GM19468 (cell line): ENCODE results near the gene EHMT1.
"Not testable (repeated sequence)": the region's sequence is repeated elsewhere in the genome, so short reads cannot be mapped to it uniquely, and the experiment has no call there.

Source experiments
- ATAC-seq: cut with Tn5 transposase; IDR thresholded peaks from one replicate; pipeline ENCODE4 v1.9.1; 2021; ENCODE audit warnings: mild to moderate bottlenecking, moderate library complexity, moderate number of reproducible peaks; ENCODE audit not compliant: unreplicated experiment; ENCODE audit errors: extremely low read depth

EHMT1 gene

DNA sequence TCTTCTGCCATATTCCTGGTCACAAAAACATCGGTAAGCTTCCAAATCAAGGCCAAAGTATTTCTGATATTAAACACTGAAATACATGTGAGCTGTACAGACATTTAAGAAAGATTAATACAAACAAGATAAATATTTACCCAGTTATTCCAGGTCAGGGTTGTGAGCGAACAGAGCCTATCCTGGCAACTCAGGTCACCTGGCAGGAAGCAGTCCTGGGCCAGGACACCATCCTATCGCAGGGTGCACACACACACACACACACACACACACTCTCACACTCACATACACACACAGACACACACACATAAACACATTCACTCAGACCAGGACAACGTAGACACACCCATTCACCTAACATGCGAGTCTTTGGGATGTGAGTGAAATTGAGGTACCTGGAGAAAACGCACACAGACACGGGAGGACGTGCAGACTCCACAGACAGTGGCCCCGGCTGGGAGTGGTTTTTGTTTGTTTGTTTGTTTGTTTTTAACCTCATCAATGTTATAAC is 176.4 kb downstream of the EHMT1 start:
- no peak for ATAC-seq

DNA sequence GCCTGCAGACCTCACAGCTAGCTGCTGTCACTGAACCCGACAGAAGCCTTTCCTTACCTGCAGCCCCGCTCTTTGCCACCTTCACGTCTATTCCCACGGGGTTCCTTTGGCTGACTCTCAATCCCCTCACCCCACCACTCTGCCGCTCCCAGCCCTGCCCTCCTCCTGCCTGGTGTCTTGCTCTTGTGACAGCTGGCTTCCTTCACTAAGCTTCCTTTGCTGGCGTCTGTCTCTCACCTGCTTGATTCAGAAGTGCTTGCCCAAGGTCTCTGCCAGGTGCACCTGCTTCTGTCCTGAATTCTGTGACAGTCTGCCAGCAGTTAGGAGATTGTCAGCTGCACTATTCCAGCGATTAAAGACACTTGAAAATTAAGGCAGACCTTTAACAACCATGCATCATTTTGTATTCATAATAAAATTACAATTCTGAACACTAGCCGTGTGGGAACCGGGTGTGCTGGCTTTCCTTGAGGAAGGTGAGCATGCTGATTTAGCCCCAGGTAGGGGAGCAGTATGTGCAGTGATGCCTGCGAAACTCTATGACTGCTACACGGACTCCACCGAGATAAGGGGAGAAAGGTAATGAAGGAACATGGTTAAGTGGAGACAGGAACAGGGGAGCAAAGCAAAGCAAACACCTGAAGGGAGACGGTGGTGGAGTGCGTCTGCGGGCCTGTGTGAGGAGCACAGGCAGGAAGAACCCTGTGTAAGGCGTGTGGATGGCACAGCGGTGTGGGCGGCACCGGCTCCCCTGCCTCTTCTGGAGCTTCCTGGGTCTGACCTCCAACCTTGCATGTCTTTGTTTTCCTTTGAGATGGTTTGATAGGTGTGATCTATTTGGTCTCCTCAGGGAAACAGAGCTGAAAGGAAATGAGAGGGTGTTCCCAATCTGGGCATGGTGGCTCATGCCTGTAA is 178.7 kb downstream of the EHMT1 start:
- ATAC-seq = no peak

DNA sequence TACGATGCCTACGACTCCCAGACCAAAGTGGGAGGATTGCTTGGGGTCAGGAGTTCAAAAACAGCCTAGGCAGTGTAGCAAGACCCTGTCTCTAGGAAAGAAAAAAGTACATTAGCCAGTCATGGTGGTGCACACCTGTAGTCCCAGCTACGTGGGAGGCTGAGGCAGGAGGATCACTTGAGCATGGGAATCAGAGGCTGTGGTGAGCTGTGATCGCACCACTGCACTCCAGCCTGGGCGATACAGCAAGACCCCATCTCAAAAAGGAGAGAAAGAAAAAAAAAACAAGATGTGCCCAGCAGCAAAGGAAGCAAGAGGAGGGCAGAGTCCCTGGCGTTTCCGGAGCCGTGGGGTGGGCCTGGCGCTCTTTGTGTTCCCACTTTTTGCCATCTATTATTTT is 179.3 kb downstream of the EHMT1 start:
- no peak for ATAC-seq

DNA sequence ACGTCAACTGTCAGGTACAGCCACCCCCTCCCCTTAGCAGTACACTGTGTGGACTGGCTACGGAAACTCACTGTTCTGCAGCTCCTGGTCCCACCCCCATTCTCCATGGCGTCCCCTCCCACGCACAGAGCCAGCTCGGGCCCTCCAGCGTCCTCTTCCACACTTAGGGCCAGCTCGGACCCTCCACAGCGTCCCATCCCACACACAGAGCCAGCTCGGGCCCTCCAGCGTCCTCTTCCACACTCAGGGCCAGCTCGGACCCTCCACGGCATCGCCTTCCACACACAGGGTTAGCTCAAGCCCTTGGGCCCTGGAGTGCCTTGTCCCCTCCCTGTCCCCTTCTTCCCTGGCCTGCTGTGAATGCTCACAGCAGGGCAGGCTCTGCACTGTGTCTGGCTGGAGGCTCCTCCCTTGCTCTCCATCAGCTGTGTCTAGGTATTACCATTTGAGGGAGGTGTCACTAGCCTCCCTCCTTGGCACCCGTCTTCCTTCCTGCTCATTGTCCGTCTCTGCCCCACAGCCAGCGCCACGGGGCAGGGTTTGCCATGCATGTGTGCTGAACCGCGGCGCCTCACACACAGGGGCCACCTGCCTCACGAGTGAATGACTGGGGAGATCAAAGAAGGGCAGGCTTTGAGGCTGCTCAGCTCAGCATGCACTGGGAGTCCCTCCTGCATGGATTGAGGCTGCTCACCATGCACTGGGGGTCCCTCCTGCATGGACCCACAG is 180.3 kb downstream of the EHMT1 start:
- ATAC-seq = no peak

DNA sequence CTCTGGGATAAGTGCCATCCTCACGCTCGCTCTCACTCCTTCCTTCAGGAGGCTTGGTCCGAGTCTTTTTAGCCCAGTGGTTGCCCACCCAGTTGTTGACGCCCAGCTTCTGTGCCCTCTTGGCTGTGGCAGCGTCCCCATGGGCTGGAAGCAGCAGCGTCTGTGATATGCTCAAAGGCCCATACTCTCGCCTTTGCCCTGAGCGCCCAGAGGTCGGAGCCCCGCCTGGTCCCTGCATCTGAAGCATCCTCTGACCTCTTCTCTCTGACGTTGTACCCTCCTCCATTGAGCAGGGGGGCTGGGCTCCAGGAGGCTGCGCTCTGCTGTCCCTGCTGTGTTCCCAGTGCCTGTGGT is 180.8 kb downstream of the EHMT1 start:
- no peak for ATAC-seq

DNA sequence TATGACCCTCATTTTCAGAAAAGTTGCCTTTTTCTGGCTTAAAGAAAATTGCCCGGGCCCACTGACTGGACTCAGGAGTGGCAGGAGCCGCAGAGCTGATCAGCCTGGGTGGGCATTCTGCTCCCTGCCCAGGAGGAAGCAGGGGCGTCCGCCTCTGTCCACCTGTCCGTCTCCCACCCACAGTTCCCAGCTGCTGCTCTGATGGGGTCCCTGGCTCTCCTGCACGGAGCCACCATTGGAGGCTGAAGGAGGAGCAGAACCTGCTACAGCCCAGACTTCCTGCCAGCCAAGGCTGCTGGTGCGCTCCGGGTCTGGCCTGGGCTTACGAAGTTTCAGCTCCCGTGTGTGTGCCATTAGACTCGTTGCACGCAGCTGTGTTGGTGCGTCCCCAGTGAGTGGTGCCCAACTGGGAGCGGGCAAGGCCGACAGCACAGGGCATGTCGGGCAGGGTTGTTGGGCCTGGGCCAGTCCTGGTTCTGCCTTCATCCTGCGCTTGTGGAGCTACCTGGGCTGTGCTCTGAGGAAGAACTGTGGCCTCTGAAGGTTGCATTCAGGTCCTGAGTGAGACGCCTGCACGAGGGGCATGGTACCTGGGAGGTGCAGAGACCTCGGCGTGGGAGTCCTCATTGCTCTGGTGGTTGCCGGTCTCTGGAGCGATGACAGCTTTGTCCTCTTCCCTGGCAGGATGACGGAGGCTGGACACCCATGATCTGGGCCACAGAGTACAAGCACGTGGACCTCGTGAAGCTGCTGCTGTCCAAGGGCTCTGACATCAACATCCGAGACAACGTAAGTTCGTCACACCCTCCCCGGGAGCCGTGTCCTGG is 181.6 kb downstream of the EHMT1 start:
- no peak for ATAC-seq

DNA sequence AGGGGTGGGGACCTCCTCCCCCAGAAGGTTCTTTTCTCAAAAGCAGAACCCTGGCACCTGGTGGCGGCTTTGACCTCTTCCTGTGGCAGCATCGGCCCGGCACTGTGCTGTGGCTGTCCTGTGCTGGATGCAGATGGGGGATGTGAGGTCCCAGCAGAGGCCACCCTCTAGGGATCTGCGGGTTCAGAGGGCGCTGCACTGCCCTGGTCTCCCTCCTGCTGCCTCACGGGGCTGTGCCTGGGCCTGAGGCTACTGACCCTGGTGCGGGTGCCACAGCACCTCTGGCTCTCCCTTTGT is 182.2 kb downstream of the EHMT1 start:
- ATAC-seq = no peak

DNA sequence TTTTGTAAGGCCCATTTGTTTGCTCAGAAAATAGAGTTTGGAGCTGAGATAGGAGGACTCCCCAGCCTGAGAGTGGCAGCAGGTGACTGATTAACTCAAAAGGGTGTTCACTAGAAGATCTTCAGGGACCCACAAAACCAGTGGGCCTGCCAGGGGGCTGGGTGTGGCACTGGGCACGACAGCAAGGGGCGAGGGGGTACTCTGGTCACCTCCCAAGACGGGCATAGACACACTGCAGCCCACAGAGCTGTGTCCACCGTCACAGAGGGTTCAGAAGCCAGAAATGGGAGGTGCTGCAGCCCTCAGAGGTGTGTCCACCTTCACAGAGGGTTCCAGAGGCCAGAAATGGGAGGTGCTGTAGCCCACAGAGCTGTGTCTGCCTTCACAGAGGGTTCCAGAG is 183.2 kb downstream of the EHMT1 start:
- no peak for ATAC-seq

DNA sequence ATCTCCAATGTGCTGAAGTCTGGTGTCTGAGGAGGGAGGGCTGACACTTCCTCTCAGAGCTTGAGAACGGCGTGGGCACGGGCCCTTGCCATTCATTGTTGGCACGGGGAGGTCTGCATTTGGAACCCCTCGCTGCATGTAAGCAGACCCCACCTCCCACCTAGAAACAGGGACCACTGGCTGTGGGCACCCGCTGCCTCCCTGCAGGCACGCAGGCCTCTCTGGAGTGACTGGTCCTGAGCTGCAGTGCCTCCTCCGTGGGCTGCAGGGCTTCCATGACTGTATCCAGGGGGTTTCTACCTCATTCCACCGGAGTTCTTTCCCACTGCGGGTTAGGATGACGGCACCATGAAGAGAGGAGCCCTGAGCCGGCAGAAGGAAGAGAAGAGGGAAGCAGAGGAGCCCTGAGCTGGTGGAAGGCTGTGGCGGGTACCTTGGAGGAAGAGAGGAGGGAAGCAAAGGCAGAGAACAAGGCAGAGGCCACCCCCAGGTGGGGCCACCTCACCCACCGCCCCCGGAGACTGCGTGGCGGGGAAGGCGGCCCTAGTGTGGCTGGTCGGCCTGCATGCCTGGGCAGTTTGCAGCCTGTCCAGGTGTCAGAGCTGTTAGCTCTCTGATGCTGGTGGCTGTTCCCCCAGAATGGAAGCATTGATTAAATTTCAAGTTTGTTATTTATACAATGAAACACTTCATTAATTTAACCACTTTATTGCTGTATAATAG is 183.9 kb downstream of the EHMT1 start:
- ATAC-seq = no peak

DNA sequence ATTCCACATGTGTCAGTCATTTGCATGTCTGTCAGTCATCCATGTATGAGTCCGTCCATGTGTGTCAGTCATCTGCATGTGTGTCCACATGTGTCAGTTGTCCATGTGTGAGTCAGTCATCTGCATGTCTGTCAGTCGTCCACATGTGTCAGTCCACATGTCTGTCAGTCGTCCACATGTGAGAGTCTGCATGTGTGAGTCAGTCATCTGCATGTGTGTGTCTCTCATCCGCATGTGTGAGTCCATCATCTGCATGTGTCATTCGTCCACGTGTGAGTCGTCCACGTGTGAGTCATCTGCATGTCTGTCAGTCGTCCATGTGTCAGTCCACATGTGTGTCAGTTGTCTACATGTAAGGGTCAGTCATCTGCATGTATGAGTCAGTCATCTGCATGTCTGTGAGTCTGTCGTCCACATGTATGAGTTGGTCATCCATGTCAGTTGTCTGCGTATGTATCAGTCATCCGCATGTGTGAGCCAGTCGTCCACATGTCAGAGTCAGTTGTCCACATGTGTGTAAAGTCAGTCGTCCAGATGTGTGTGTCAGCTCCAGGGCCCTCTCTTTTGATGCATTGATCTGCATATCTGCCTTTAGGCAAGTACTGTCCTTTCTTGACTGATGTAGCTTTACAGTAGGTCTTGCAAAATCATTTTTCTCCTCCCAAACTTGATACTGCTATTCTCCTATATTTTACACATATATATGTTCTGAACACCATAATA is 186.3 kb downstream of the EHMT1 start:
- ATAC-seq = no peak

DNA sequence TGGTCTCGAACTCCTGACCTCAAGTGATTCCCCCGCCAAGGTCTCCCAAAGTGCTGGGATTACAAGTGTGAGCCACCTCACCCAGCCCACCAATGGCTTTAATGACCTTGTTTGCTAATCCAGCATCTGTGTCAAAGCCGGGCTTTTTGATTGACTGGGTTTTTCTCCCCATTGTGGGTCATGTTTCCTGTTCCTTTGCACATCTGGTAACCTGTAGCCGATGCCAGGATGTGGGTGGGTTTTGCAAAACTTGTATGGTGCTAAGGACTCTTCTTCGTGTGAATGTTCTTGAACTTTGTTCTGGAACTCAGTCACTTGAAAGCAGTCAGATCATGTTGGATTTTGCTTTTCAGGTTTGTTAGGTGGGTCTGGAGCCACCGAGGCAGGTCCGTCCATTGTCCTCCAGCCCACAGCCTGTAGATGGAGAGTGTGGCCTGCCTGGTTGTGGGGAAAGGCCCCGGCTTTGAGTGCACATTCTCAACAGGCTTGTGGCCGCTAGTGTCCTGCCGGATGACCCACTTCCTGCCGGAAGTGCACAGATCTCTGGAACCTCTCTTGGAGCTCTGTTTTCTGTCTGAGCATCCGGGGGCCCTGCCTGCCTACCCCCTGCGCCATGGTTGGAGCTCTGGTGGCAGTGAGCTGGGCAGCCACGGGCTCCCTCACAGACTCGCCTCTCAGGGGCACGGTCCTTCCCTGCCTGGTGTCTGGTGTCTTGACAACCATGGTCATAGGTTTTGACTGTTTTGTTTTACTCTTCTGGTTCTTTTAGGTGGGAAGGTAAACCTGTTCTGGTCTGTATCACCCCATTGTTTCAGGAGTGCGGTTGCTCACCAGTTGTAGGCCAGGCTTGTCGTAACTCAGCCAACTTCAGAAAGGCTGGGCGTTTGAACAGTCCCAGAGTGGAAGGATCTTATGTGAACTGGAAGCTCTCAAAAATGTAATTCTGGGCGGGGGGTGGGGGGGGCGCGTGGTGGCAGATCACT is 189.2 kb downstream of the EHMT1 start:
- ATAC-seq = no peak

DNA sequence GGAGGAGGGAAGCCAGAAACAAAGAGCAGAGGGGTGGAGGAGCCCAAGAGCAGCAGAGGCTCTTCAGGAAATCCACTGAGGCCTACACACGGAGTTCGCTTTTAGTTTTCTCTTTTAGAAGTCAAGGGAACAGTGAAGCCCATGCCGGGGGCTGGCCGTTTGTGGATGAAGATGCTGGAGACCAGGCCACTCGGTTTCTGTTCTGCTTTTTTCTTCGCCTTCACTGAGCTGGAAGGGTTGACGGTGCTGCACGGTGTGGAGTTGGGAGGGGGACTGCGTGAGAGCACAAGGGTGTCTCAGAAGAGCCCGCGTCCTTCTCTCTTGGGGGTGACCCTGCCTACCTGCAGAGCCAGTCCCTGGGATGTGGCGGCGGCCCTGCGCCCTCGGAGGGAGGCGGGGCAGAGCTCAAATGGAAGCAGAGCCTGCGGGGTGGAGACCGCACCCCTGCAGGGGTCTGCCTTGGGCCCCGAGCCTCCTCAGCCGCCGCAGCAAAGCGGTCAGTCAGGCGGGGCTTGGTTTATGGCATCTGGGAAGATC is 190.3 kb downstream of the EHMT1 start:
- no peak for ATAC-seq

DNA sequence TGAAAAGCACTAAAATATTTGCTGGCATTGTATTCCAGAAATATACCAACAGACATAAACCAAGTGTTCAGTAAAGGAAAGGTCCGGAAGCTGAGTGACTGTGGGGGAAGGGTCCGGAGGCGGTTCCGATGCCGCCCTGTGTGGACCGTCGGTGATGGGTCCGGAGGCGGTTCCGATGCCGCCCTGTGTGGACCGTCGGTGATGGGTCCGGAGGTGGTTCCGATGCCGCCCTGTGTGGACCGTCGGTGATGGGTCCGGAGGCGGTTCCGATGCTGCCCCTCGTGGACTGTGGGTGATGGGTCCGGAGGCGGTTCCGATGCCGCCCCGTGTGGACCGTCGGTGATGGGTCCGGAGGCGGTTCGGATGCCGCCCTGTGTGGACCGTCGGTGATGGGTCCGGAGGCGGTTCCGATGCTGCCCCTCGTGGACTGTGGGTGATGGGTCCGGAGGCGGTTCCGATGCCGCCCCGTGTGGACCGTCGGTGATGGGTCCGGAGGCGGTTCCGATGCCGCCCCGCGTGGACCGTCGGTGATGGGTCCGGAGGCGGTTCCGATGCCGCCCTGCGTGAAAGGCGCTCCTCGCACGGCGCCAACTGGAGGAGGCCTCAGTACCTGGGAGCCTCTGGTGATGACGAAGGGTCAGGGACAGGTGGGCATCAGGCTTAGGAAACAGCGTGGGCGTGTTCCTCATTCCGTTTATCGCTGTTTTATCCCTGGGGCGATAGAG is 191.1 kb downstream of the EHMT1 start:
- not testable (repeated sequence) for ATAC-seq

DNA sequence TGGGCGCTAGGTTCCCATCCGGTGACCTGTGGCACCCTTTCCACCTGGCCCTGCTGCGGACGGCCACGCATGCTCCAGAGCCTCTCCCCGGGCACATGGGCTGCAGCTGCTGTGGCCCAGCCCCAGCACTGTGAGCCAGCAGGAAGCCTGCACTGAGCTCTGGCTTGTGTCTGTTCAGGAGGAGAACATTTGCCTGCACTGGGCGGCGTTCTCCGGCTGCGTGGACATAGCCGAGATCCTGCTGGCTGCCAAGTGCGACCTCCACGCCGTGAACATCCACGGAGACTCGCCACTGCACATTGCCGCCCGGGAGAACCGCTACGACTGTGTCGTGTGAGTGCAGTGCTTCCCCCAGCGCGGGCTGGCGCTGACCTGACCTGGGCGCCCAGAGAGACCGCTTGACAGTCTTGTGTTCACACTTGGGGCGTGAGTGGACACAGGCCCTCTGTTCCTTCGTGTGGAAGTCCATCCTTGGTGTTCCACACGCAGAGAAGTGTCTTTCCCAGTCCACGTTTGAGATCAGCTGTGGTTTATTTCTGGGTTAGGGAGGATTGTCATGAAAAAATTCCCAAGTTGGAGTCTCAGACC is 192.6 kb downstream of the EHMT1 start:
- no peak for ATAC-seq

DNA sequence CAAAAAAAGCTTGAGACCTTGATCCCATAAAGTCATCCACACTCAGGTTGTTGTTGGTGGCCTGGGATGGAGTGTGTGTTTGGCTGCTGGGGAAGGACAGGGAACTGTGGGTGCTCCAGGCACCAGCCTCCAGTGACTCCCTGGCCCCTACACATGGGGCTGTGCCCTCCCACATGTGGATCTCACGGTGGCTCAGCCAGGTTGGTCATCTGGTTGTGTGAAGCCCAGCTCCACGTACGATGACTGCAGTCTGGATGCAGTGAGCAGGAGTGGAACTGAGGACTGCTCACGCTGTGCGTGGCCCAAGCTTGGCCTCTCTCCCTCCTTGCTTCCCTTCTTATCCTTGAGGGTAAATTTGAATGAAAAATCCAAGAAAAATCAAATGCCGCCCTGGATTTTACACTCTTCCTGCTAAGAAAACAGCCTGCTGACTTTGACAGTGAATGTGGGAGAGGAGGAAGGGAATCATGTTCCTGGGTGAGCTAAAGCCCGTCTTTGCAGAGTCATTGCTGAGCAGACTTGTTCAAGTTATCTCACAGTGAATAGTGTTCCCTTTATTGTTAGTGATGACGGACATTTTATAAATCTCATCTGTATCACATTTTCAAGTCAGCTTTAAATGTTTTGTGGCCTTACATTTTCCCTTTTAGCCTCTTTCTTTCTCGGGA is 193.7 kb downstream of the EHMT1 start:
- no peak for ATAC-seq

DNA sequence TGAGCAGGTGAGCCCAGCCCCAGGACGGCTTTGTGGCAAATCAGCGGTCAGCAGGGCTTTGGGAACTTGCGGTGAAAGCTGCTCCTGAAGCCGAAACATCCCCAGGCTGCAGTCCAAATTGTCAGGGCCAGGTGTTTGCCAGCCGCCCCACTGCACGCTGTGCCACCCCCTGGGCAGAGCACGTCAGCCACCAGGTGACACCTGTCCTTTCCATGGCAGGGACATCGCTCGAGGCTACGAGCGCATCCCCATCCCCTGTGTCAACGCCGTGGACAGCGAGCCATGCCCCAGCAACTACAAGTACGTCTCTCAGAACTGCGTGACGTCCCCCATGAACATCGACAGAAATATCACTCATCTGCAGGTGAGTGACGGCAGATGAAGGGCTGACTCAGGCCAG is 194.4 kb downstream of the EHMT1 start:
- no peak for ATAC-seq
